K562 (cell line): ENCODE measurements around the gene SLC2A13. TPM values are rescaled to one million over a fixed set of nuclear protein-coding genes. Genes with fewer than 3 reads are reported as not detected.

Experiments used
- ATAC-seq: fragments of 200-7000 bp; cut with Tn5 transposase; 3 replicates; pipeline ENCODE4 v1.9.1; 2020; ENCODE audit warnings: moderate library complexity
- BruUV-seq: library from RNA; stranded (reverse); fragments of 400-500 nt; replicated peaks from 2 replicates; lab custom pipeline; 2021; lab: Mats Ljungman, UMichigan
- CTCF ChIA-PET: fragments of 300-600 bp; formaldehyde crosslinking; extraction: SDS; loops from one replicate; lab custom pipeline; 2021; ENCODE audit warnings: low intra/inter-chr PET ratio; lab: Yijun Ruan, JAX
- POLR2A ChIA-PET: fragments of 300-600, 350-650 bp; sonication (Branson Sonifier 250); formaldehyde crosslinking; extraction: SDS; loops from one replicate; lab custom pipeline; 2021; ENCODE audit warnings: antibody characterized with exemption, inconsistent platforms; lab: Yijun Ruan, JAX
- DNase-seq, 4 experiments: peaks; one replicate each; pipeline versions ENCODE4 v3.0.0 to v3.0.0-alpha.2; 2011 to 2018; ENCODE audit warnings: low spot score in 3 of 4, mixed read lengths in 3 of 4; ENCODE audit errors: extremely low read depth in 1 of 4
- FAIRE-seq: peaks from 2 replicates; lab custom pipeline; 2011; peaks lifted over from hg19 to GRCh38; lab: Jason Lieb, UNC
- H2AFZ ChIP-seq: 2 replicates; pipeline ENCODE4 v1.6.0; 2011; ENCODE audit warnings: low read depth, low read length, control low read depth, inconsistent platforms
- H3K27ac ChIP-seq: fragments of 200-600 bp; 3 replicates; pipeline ENCODE4 v1.8.0; 2011; ENCODE audit warnings: low read depth, mild to moderate bottlenecking, control low read depth, inconsistent platforms, low read length, moderate library complexity, mixed read lengths; ENCODE audit errors: extremely low read depth
- H3K27me3 ChIP-seq, 2 experiments: fragments of 300-600 bp in 1 of 2; 2 replicates in 1 of 2; 3 replicates in 1 of 2; pipeline versions ENCODE4 v1.6.0 to v1.8.0; 2011; ENCODE audit warnings: inconsistent platforms in 2 of 2, low read length in 2 of 2, mild to moderate bottlenecking in 1 of 2, mixed read lengths in 1 of 2, moderate library complexity in 1 of 2; ENCODE audit not compliant: control insufficient read depth in 2 of 2, insufficient read depth in 2 of 2
- H3K36me3 ChIP-seq: fragments of 300-600 bp; 3 replicates; pipeline ENCODE4 v1.8.0; 2011; ENCODE audit warnings: mild to moderate bottlenecking, low read length, inconsistent platforms; ENCODE audit not compliant: control insufficient read depth, insufficient read depth
- H3K4me1 ChIP-seq, 2 experiments: fragments of 200-600 bp in 1 of 2; replicated peaks in 1 of 2; 2 replicates in 1 of 2; 3 replicates in 1 of 2; pipeline versions ENCODE4 v1.5.1 to v1.8.0; 2011; ENCODE audit warnings: inconsistent platforms in 2 of 2, low read length in 2 of 2, mild to moderate bottlenecking in 1 of 2, mixed read lengths in 1 of 2, moderate library complexity in 1 of 2; ENCODE audit not compliant: control insufficient read depth in 2 of 2, insufficient read depth in 2 of 2
- H3K4me2 ChIP-seq: 2 replicates; pipeline ENCODE4 v1.6.1; 2011; ENCODE audit warnings: low read length, control low read depth, inconsistent platforms, mixed read lengths; ENCODE audit not compliant: insufficient read depth
- H3K4me3 ChIP-seq: fragments of 200-600 bp; sonication (generic), shearing (Covaris generic); 2 replicates; pipeline ENCODE4 v1.5.1; 2016; ENCODE audit warnings: control low read depth, inconsistent platforms
- H3K79me2 ChIP-seq: fragments of 200-600 bp; 3 replicates; pipeline ENCODE4 v1.8.0; 2011; ENCODE audit warnings: low read length, inconsistent platforms; ENCODE audit not compliant: control insufficient read depth, insufficient read depth
- H3K9ac ChIP-seq, 2 experiments: 2 replicates each; pipeline versions ENCODE4 v1.6.0 to v1.6.1; 2011; ENCODE audit warnings: low read depth in 2 of 2, low read length in 2 of 2, control low read depth in 1 of 2, inconsistent platforms in 1 of 2, mild to moderate bottlenecking in 1 of 2, mixed read lengths in 1 of 2; ENCODE audit not compliant: insufficient read depth in 1 of 2
- H3K9me1 ChIP-seq: one replicate; pipeline ENCODE4 v1.6.0; 2011; ENCODE audit warnings: inconsistent platforms, mild to moderate bottlenecking, low read length, moderate library complexity; ENCODE audit not compliant: control insufficient read depth, insufficient read depth
- H3K9me3 ChIP-seq: replicated peaks from 2 replicates; pipeline ENCODE4 v1.5.1; 2011; ENCODE audit warnings: low read depth, low read length, inconsistent platforms; ENCODE audit not compliant: control insufficient read depth, insufficient read depth
- H4K20me1 ChIP-seq: replicated peaks from 2 replicates; pipeline ENCODE4 v1.6.1; 2011; ENCODE audit warnings: low read length, inconsistent platforms, mixed read lengths; ENCODE audit not compliant: control insufficient read depth, insufficient read depth
- CBX1 ChIP-seq: sonication (generic); IDR thresholded peaks from 2 replicates; pipeline ENCODE4 v1.6.1; 2016; ENCODE audit warnings: antibody characterized with exemption, low read depth, mild to moderate bottlenecking
- ERF ChIP-seq: fragments of 450-650 bp; formaldehyde crosslinking; IDR thresholded peaks from 2 replicates; pipeline ENCODE4 v1.4.0; 2020; ENCODE audit warnings: mild to moderate bottlenecking, mixed read lengths
- NCOR1 ChIP-seq: fragments of 450-650 bp; IDR thresholded peaks from 2 replicates; pipeline ENCODE4 v1.6.1; 2016; ENCODE audit warnings: mild to moderate bottlenecking, moderate library complexity
- RBM22 ChIP-seq: fragments of 200-400 bp; formaldehyde crosslinking; IDR thresholded peaks from 2 replicates; pipeline ENCODE4 v1.6.1; 2018; ENCODE audit warnings: low read length, low read depth; ENCODE audit not compliant: poor library complexity, severe bottlenecking
- ZNF316 ChIP-seq: fragments of 450-650 bp; IDR thresholded peaks from 2 replicates; pipeline ENCODE4 v1.6.1; 2016
- ZNF384 ChIP-seq: IDR thresholded peaks from 2 replicates; pipeline ENCODE4 v1.6.1; 2012; ENCODE audit warnings: low read depth, low read length, improper control_type of control experiment
- whole genome bisulfite sequencing: fragments of 100-300 bp; shearing (Covaris generic); methylation state at CpG from one replicate; pipeline ENCODE4 v1.1.6; 2016; ENCODE audit warnings: low coverage, mixed read lengths; ENCODE audit not compliant: insufficient coverage; ENCODE audit errors: missing lambda C conversion rate; 5-methylcytosine and 5-hydroxymethylcytosine counted together
- in situ Hi-C: fragments of 300-500 bp; cut with MboI; formaldehyde crosslinking; loops from 4 replicates; pipeline ENCODE4 v1.15.0; 2018; ENCODE audit warnings: inconsistent platforms, mixed read lengths
- intact Hi-C: fragments of 100-400 bp; cut with micrococcal nuclease; formaldehyde crosslinking; loops from 2 replicates; pipeline ENCODE4 v1.14.2; 2022
- polyA plus RNA-seq, 8 experiments: library from polyadenylated mRNA; depleted of rRNA in 4 of 8; stranded (reverse) in 5 of 8; unstranded in 3 of 8; fragments of >200 nt; fragmentation: Nextera tagmentation in 2 of 8; fragmentation: Illumina TruSeq in 1 of 8; extraction: Ambion mirVana in 2 of 8; extraction: Trizol in 1 of 8; gene quantifications; 2 replicates each; pipeline versions ENCODE4 v1.2.1 to v1.2.3, GENCODE V29; 2011 to 2014; ENCODE audit warnings: inconsistent platforms in 1 of 8, missing spikeins in 1 of 8
- total RNA-seq, 7 experiments: library from RNA; depleted of rRNA in 6 of 7; stranded (reverse); fragments of >200 nt in 6 of 7; fragmentation: Illumina TruSeq in 2 of 7; extraction: Trizol in 2 of 7; gene quantifications; 2 replicates each; pipeline versions ENCODE4 v1.2.1 to v1.2.3, GENCODE V29; 2011 to 2021; ENCODE audit warnings: low replicate concordance in 1 of 7
- TF ChIP-seq, protein P1 (sequence below): IDR thresholded peaks from 3 replicates; pipeline ENCODE4 v1.6.1; 2011; ENCODE audit warnings: borderline replicate concordance, mild to moderate bottlenecking, moderate library complexity; ENCODE audit not compliant: insufficient read length; ENCODE audit errors: extremely low read depth
- TF ChIP-seq, protein P2 (sequence below): fragments of 250-450 bp; sonication (Bioruptor Pico); IDR thresholded peaks from 2 replicates; pipeline ENCODE4 v1.5.0; 2021
- TF ChIP-seq, protein P3 (sequence below): fragments of 450-650 bp; formaldehyde crosslinking; IDR thresholded peaks from 2 replicates; pipeline ENCODE4 v1.4.0; 2020; ENCODE audit warnings: mild to moderate bottlenecking, mixed read lengths

Gene SLC2A13
- total and polyA plus RNA-seq, 9 of the 15 experiments (the other 6 are each of a cell fraction or from before 2014, with no cell fraction given) = 1.7 to 12.4 (median 9.0) TPM

DNA sequence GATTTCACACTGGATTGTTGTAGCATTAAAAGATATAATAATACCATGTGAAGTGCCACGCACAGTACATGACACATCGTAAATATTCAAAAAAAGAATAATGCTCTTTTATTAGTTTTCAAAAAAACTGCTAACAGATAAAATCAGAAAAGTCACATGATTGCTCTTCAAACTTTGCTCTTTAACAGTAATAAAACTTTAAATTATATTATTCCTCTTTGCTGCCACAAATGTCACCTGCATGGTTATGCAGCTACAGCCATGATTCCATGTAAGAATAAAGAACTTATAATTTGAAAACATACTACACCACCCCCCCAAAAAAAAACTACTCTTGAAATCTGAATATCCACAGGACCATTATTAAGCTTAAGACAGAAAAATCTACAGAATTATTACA, 90.0 kb downstream of the SLC2A13 start:
- in situ Hi-C loops = loop anchor here (10.0 kb wide), 1 partner anchor 89 kb away; the partner anchor contains the start of gene SLC2A13
- CTCF ChIA-PET = no interaction called here

DNA sequence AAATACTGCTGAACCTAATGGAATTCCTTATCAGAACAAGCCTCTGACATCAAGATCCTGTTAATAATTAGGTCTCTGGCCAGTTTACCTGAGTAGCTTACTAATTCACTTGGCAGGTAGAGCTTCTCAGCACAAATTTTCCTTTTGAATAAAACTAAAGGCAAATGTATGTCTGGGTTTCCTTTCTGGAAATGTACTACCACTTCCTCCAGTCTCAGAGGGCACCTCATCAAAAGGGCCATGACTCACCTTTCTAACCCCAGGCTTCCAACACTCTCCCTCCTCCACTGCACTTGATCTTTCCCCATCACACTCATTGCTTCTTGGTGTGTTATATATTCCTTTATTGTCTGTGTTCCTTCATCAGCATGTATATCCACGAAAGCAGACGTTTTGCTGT, 90.5 kb downstream of the SLC2A13 start:
- Histone ChIP-seq H3K4me3 (no peak overlapping the region), H3K27ac (no peak overlapping the region), H4K20me1 (no peaks in the 10 kb centered on the region), H3K9me1 (no peaks in the 10 kb centered on the region), H2AFZ (no peak overlapping the region), H3K4me1 (no peaks in the 10 kb centered on the region; a peak in 1 of 5 replicates), H3K9me3 (no peaks in the 10 kb centered on the region)
- 76% methylated on average over 2 of the region's 2 CpGs for WGBS
- in situ Hi-C loops = loop anchor here (10.0 kb wide), 1 partner anchor 89 kb away; the partner anchor contains the start of gene SLC2A13
- TF ChIP-seq CBX1 (no peak), ERF (CRISPR knock-in tag) (no peak), ZNF316 (no peak), NCOR1 (no peak), RBM22 (no peak)
- TF ChIP-seq, protein P1, sequence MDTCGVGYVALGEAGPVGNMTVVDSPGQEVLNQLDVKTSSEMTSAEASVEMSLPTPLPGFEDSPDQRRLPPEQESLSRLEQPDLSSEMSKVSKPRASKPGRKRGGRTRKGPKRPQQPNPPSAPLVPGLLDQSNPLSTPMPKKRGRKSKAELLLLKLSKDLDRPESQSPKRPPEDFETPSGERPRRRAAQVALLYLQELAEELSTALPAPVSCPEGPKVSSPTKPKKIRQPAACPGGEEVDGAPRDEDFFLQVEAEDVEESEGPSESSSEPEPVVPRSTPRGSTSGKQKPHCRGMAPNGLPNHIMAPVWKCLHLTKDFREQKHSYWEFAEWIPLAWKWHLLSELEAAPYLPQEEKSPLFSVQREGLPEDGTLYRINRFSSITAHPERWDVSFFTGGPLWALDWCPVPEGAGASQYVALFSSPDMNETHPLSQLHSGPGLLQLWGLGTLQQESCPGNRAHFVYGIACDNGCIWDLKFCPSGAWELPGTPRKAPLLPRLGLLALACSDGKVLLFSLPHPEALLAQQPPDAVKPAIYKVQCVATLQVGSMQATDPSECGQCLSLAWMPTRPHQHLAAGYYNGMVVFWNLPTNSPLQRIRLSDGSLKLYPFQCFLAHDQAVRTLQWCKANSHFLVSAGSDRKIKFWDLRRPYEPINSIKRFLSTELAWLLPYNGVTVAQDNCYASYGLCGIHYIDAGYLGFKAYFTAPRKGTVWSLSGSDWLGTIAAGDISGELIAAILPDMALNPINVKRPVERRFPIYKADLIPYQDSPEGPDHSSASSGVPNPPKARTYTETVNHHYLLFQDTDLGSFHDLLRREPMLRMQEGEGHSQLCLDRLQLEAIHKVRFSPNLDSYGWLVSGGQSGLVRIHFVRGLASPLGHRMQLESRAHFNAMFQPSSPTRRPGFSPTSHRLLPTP = no peak
- TF ChIP-seq, protein P2, sequence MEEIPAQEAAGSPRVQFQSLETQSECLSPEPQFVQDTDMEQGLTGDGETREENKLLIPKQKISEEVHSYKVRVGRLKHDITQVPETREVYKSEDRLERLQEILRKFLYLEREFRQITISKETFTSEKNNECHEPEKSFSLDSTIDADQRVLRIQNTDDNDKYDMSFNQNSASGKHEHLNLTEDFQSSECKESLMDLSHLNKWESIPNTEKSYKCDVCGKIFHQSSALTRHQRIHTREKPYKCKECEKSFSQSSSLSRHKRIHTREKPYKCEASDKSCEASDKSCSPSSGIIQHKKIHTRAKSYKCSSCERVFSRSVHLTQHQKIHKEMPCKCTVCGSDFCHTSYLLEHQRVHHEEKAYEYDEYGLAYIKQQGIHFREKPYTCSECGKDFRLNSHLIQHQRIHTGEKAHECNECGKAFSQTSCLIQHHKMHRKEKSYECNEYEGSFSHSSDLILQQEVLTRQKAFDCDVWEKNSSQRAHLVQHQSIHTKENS (CRISPR knock-in tag) = no peak
- TF ChIP-seq, all 486 proteins: peak for 0
- FAIRE-seq (peak; percentile 66), ATAC-seq (no peak), DNase-seq (no peak)
- Histone ChIP-seq H3K79me2 (no peaks in the 10 kb centered on the region), H3K9ac (no peak overlapping the region), H3K4me2 (no peak overlapping the region), H3K27me3 (no peaks in the 10 kb centered on the region), H3K36me3 (no peaks in the 10 kb centered on the region)
- BruUV-seq = no TSS peak
- POLR2A ChIA-PET = no interaction called here
- intact Hi-C loops = no loop called here
- CTCF ChIA-PET = interaction anchor here (1.2 kb wide), 1 partner anchor 91 kb away, joined by 3 read pairs; the partner anchor contains the start of gene SLC2A13

More for the DNA sequence above, 90.0 kb downstream of the SLC2A13 start:
- no peak for DNase-seq
- Histone ChIP-seq H3K4me1 (no peaks in the 10 kb centered on the region; a peak in 1 of 5 replicates), H2AFZ (no peak overlapping the region), H3K79me2 (no peaks in the 10 kb centered on the region), H3K27ac (no peak overlapping the region), H3K27me3 (no peaks in the 10 kb centered on the region), H3K4me2 (no peak overlapping the region), H4K20me1 (no peaks in the 10 kb centered on the region), H3K9me3 (no peaks in the 10 kb centered on the region), H3K9me1 (no peaks in the 10 kb centered on the region), H3K36me3 (no peaks in the 10 kb centered on the region), H3K4me3 (no peak overlapping the region), H3K9ac (no peak overlapping the region)
- intact Hi-C loops = no loop called here
- no peak for ATAC-seq
- no peak for TF ChIP-seq ZNF384
- TF ChIP-seq, protein P3, sequence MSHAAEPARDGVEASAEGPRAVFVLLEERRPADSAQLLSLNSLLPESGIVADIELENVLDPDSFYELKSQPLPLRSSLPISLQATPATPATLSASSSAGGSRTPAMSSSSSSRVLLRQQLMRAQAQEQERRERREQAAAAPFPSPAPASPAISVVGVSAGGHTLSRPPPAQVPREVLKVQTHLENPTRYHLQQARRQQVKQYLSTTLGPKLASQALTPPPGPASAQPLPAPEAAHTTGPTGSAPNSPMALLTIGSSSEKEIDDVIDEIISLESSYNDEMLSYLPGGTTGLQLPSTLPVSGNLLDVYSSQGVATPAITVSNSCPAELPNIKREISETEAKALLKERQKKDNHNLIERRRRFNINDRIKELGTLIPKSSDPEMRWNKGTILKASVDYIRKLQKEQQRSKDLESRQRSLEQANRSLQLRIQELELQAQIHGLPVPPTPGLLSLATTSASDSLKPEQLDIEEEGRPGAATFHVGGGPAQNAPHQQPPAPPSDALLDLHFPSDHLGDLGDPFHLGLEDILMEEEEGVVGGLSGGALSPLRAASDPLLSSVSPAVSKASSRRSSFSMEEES (CRISPR knock-in tag) = peak; percentile 49
- WGBS = 93% methylated on average over 2 of the region's 2 CpGs
- FAIRE-seq = no peak
- POLR2A ChIA-PET = no interaction called here
- BruUV-seq = no TSS peak
